NCI-H69 (cell line): ENCODE measurements around the gene MAMSTR.
"Not testable (repeated sequence)": the region's sequence is repeated elsewhere in the genome, so short reads cannot be mapped to it uniquely, and the experiment has no call there.

Experiments
- DNase-seq: peaks from one replicate; lab custom pipeline; 2025; lab: John Stamatoyannopoulos, UW

MAMSTR gene

GRCh38 chr19:48686088-48686487, 33.4 kb downstream of the MAMSTR start:
- peak; percentile 15 for DNase-seq

GRCh38 chr19:48685583-48685982, 33.9 kb downstream of the MAMSTR start:
- no peak for DNase-seq

- peak; percentile 87 for DNase-seq
Measured at GRCh38 chr19:48683349-48683748, 36.2 kb downstream of the MAMSTR start.

- no peak for DNase-seq
Measured at GRCh38 chr19:48681127-48681470, 38.4 kb downstream of the MAMSTR start.

GRCh38 chr19:48680436-48681126, 38.9 kb downstream of the MAMSTR start:
- DNase-seq = no peak

GRCh38 chr19:48680006-48680405, 39.5 kb downstream of the MAMSTR start:
- DNase-seq = not testable (repeated sequence)

GRCh38 chr19:48678201-48678600, 41.3 kb downstream of the MAMSTR start:
- no peak for DNase-seq

- DNase-seq = peak; percentile 73
Measured at GRCh38 chr19:48676887-48677286, 42.6 kb downstream of the MAMSTR start.

- no peak for DNase-seq
Measured at GRCh38 chr19:48676487-48676886, 43.0 kb downstream of the MAMSTR start.

GRCh38 chr19:48674921-48675824, 44.4 kb downstream of the MAMSTR start:
- DNase-seq = peak; percentile 88

- DNase-seq = no peak
Measured at GRCh38 chr19:48674216-48674809, 45.2 kb downstream of the MAMSTR start.

GRCh38 chr19:48673436-48674100, 46.0 kb downstream of the MAMSTR start:
- DNase-seq = no peak

GRCh38 chr19:48672994-48673393, 46.5 kb downstream of the MAMSTR start, which contains the start of gene NTN5:
TSS of gene NTN5 (minus strand) at chr19:48673017. CDS start at chr19:48670986, 2,031 bp downstream.
- no peak for DNase-seq

GRCh38 chr19:48671446-48671995, 48.0 kb downstream of the MAMSTR start:
- no peak for DNase-seq

GRCh38 chr19:48670699-48671445, 48.7 kb downstream of the MAMSTR start:
- DNase-seq = no peak

GRCh38 chr19:48669903-48670668, 49.4 kb downstream of the MAMSTR start:
- no peak for DNase-seq

- no peak for DNase-seq
Measured at GRCh38 chr19:48668761-48669160, 50.8 kb downstream of the MAMSTR start.

- no peak for DNase-seq
Measured at GRCh38 chr19:48668332-48668731, 51.2 kb downstream of the MAMSTR start.

- no peak for DNase-seq
Measured at GRCh38 chr19:48665786-48666185, 53.7 kb downstream of the MAMSTR start.

- no peak for DNase-seq
Measured at GRCh38 chr19:48664476-48664875, 55.0 kb downstream of the MAMSTR start.
